OCI-M1 (cell line): ENCODE data around the gene NTN3.
"Not testable (repeated sequence)": the region's sequence is repeated elsewhere in the genome, so short reads cannot be mapped to it uniquely, and the experiment has no call there.

Source experiments
- DNase-seq: peaks from one replicate; lab custom pipeline; 2025; lab: John Stamatoyannopoulos, UW

The NTN3 gene

DNA sequence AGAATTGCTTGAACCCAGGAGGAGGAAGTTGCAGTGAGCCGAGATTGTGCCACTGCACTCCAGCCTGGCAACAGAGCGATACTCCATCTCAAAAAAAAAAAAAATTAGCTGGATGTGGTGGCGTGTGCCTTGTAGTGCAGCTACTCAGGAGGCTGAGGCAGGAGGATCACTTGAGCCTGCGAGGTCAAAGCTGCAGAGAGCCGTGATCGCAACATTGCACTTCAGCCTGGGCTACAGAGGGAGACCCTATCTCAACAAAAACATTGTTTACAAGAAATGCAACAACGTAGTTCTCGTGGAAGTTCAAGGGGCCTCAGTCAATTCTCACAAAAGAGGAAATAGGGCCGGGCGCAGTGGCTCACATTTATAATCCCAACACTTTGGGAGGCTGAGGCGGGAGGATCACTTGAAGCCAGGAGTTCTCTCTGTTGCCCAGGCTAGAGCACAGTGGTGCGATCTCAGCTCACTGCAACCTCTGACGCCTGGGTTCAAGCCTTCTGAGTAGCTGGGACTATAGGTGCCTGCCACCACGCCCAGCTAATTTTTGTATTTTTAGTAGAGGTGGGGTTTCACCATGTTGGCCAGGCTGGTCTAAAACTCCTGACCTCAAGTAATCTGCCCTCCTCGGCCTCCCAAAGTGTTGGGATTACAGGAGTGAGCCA, 29.8 kb upstream of the NTN3 start:
- DNase-seq, result not testable (repeated sequence)

DNA sequence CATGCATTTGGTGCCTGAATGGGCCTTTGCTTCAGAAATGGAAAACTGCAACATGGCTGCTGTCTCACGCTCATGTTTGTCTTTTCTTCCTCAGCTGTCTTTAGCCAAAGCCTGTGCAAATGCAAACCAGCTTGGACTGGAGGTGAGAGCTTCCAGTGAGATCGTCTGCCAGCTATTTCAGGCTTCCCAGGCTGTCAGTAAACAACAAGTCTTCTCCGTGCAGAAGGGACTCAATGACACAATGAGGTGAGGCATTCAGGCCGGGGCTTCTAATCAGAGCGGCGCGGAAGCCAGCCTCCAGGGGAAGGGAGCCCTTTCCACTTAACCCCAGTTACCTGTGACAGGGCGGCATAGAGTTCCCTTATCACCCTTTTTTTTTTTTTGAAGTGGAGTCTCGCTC, 27.5 kb upstream of the NTN3 start:
- DNase-seq, result no peak

DNA sequence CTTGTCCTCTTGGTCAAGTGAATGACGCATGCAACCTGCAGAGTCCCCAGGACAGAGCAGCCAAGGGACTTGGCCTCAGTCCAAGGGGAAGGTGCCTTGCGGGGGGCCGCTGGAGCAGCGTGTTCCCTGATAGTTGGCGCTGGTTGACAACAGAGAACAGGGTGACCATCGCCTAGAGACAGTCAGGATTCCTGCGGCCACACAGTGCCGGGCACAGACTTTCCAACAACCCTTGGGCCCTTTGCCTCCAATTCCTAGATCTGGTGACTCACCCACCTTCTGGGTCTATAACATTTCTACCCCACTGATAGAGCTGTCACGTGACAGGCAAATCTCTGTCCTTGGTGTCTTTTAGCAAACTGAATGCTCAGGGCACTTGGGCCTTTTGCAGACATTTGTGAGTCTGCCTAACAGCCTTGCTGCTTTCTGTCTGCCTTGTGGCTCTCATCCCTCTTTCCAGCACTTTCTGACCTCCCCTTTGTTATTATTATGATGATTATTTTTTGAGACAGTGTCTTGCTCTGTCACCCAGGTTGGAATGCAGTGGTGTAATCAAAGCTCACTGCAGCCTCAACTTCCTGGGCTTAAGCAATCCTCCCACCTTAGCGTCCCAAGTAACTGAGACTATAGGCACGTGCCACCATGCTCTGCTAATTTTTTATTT, 23.0 kb upstream of the NTN3 start:
- DNase-seq, result no peak

DNA sequence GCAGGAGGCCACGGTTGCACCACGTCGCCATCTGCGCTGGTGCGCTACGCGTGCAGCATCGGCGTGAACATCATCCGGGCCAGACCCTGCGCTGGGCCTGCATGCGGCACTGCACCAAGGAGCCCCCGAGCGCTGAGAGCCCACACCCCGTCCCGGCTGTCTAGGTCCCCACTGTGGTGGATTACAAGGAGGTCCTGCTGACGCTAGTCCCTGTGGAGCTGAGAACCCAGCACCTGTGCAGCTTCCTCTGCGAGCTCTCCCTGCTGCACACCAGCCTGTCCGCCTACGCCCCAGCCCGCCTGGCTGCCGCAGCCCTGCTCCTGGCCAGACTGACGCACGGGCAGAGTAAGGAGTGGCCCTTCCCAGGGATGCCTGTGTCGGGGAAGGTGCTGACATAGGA, 22.0 kb upstream of the NTN3 start:
- DNase-seq, result no peak

DNA sequence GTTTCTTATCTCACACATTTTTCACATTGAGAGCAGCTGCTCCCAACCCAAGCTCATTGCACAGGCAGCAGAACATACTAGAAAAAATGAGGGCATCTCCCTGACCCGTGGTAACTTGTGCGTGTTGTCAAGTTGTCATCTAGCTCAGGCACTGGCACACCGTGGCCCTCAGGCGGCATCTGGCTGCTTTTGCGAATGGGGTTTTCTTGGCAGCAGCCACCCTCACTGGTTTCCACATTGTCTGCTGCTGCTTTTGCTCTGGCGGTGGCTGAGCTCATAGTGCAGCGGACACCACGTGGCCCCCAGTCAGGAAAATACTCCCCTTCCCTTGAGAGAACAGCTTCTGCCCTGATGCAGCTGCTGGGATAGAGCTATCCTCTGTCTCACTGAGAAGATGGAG, 20.6 kb upstream of the NTN3 start:
- DNase-seq, result no peak

DNA sequence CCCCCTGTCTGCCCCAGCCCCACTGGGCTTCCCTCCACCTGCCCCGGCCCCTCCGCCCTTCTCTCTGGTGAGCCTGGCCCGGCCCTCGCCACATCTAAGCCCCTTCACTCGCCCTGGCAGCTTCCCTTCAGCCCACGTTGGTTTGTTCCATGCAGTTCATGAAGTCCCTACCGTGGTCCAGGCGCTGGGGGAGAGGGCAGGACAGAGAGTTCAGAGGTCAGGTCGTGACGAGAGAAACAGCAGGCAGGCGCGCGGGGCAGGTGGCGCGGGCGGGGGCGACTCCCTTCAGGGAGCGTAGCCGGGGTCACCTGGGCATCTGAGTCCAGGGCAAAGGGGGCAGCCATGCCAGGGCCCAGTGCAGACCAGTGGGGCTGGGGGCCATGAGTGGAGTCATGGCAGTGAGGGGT, 20.1 kb upstream of the NTN3 start:
- no peak for DNase-seq

DNA sequence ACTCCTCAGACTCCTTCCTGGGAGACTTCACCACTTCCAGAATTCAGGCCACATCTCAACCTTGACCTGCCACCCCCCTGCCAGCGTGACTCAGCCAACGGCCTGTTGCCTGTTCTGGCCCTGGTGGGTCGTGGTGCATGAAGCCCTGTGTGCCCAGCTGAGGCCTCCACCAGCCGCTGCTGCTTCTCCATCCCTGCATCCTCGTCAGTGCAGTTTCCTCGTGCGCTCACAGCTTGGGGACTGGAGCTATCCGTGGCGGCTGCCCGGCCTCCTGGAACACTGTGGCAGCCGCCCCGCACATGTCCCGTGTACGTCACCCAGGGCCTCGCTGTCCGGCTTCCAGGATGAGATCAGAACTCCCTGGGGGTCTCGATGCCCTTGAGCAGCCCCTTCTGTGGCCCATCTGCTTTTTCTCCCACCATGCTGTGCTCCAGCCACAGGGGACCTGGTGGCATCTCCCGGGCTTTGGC, 19.2 kb upstream of the NTN3 start:
- DNase-seq, result no peak

DNA sequence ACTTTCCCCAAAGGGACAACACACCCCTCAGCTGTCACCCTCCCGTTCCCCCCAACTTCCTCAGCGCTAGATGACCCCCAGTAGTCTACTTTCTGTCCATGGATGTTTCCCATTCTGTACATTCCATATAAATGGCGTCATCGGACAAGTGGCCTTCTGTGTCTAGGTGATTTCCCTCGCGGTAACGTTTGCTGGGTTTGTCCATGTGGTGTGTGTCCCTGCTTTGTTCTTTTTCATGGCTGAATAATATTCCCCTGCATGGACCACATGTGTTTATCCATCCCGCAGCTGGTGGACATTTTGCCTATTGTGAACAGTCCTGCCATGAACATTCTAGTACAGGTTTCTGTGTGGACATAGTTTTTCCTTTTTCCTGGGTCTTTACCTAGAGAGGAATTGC, 18.4 kb upstream of the NTN3 start:
- DNase-seq, result no peak

DNA sequence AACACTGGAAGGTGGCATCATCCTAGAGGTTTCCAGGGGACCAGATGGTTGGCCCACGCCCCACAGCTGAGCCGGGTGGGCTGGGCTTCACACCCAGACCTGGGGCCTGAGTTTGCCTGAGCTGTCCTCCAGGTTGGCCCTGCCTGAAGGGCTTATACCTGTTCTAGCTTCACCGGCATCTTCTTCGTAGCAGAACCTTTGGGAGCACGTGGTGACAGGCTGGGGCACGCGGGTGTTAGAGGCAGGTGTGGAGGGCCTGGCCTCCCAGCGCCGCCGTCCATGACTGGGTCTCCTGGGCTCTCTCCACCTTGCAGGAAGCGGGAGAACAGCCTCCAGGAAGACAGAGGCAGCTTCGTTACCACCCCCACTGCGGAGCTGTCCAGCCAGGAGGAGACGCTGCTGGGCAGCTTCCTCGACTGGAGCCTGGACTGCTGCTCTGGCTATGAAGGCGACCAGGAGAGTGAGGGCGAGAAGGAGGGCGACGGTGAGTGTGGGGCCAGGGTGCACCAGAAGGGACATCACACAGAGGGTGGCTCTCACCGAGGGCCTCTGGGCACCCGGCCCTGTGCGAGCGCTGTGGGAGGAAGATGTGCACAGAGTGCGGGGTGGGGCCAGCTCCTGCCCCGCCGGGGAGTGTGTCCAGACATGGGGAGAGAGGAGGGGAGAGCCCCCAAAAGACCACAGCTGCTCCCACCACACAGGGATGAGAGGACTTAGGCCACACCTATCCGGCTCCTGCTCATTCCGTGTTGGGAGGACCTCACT, 15.8 kb upstream of the NTN3 start:
- DNase-seq, result no peak

DNA sequence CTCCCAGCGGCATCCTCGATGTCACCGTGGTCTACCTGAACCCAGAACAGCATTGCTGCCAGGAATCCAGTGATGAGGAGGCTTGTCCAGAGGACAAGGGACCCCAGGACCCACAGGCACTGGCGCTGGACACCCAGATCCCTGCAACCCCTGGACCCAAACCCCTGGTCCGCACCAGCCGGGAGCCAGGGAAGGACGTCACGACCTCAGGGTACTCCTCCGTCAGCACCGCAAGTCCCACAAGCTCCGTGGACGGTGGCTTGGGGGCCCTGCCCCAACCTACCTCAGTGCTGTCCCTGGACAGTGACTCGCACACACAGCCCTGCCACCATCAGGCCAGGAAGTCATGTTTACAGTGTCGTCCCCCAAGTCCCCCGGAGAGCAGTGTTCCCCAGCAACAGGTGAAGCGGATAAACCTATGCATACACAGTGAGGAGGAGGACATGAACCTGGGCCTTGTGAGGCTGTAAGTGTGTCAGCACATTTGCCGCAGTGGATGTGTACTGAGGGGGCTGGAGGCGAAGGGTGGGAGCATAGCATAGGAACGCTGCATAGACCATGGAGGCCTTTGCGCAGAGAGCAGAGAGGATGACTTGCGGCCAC, 14.4 kb upstream of the NTN3 start:
- no peak for DNase-seq

DNA sequence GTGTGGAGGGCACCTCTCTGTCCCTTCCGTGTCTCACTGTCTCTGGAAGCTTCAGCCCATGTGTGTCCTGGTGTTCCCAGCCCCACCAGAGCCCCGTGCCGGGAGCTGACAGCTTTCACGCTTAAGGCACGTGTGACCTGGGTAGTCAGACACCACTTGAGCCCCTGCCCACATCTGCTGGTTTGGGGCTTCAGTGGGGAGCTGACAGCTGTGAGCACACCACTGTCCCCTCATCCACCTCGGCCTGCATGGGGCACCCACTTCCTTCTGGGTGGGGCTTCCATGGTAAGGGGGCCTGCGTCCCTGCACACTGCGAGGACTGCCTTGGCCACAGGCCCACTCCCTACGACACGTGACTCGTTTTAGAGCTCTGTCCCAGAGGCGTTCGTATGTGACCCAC, 13.8 kb upstream of the NTN3 start:
- DNase-seq, result no peak

DNA sequence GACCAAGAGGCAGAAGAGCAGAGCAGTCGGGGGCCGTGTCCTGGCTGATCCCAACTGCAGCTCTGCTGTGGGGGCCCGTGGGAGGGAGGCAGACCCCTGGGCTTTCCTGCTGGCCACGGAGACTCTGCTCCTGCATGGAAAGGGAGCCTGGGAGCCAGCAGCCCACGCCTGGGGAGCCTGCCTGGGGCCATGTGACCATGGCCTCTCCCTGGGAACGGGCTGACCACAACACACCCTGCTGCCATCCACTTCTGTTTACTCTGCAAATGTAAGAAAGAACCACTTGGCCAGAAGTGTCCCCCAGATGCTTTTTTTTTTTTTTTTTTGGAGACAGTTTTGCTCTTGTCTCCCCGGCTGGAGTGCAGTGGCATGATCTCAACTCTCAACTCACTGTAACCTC, 13.2 kb upstream of the NTN3 start:
- no peak for DNase-seq

DNA sequence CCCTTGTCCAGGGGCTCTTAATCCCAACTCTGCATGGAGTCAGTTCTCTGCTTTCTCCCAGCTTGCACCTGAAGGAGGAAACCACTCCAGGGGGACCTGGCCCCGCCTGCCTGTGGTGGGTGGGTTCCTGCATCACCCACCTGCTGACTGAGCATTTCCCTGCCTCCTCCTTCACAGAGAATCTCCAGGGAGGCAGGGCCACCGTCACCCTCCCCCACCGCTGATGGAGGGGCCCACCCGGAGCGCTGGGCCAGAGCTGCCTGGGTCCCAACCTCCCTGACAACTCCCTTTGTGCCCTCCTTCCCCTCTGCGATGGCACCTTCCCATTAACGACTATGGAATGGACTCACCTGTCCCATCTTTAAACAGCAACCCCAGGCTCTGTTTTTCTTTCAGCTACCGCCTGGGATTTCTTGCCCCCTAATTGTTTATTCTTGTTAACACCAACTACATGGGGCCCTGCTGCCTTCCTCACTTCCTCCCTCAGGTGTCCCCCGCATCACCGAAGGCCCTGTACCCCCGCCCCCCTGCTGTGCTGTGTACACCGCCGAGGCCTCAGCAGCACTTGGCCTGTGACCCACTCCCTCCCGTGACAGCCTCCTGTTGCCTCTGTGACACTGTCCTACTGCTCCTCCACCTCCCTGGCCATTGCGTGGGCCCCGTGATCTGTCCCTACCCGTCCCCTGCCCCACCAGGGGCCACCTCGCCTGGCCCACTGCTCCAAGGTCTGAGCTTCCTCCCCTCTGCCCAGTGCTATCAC, 12.0 kb upstream of the NTN3 start:
- no peak for DNase-seq

DNA sequence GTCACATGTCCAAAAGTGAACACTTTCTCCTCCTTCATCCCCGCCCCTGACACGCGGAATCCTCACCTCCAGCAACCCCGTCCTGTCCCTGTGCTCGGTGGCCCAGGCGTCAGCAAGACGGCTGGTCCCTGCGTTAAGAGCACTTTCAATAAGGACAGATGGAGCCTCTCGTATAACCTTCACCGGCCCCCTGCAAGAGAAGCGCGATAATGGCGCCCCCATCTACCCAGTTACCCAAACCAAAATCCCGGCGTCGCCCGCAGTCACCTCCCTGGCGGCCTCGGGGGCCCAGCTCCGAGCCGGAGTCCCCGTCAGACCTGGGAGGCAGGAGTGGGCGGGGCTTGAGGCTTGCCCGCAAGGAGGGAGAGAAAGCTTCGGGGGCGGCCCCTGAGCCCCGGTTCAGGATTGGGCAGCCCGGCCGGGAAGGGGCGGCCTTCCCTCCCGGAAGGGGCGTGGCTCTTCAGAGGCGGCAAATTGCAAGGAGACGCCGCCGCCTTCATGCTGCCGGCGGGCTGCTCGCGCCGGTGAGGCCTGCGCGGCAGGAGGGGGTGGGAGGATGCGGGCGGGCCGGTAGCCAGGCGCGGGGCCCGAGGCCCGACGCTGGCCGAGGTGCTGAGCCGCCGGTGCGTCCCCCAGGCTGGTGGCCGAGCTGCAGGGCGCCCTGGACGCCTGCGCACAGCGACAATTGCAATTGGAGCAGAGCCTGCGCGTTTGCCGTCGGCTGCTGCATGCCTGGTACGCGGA, 11.3 kb upstream of the NTN3 start, which contains the start of gene TEDC2:
TEDC2 (plus strand) TSS at position 463 of the 744 bp plus-strand sequence; CDS start at position 499, 36 bp downstream.
- DNase-seq, result peak; percentile 97

DNA sequence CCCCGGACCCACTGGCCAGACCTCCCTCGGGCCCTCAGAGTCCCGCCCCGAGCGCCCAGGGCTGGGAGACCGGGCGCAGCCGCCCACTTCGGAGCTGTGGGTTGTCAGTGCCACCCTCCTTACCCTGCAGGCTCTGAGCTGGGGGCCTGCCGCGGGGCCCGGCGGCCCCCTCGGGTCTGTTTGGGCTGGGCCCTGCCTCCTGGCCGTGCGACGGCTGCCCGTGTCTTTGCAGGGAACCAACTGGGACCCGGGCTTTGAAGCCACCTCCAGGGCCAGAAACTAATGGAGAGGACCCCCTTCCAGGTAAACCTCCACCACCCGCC, 10.7 kb upstream of the NTN3 start:
- no peak for DNase-seq

DNA sequence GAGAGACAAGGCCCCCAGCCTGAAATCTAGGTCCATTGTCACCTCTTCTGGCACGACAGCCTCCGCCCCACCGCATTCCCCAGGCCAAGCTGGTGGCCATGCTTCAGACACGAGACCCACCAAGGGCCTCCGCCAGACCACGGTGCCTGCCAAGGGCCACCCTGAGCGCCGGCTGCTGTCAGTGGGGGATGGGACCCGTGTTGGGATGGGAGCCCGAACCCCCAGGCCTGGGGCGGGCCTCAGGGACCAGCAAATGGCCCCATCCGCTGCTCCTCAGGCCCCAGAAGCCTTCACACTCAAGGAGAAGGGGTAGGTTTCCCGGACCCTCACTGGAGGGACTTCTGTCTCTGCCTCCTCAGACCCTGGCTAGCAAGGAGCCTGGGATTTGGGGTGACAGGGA, 10.2 kb upstream of the NTN3 start:
- no peak for DNase-seq

DNA sequence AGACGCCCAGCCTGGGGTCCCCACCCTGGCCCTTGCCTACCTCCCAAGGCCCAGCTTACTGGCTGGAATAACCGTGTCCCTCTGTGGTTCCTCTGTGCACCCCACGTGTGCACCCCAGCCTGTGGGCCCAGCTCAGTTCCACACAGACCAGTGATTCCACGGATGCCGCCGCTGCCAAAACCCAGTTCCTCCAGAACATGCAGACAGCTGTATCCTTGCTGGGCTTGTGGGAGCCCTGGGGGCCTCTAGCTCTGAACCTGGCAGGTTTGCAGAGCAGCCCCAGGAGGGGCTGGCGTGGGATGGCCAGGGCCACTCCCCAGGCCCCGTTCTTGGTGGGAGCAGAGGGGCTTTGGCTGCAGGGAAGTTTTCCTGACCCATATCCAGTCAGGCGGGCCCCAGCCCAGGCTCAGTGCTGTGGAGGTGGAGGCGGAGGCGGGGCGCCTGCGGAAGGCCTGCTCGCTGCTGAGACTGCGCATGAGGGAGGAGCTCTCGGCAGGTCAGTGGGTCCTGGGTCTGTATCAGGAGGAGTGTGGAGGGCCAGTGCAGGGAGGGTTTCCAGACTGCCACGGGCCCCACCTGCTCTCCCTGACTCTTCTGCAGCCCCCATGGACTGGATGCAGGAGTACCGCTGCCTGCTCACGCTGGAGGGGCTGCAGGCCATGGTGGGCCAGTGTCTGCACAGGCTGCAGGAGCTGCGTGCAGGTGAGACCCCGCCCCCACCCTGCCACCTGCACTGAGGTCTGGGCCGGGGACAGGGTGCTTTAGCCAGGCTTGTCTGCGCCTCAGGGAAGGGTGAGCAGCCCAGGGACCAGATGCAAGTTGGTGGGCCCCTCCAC, 8.8 kb upstream of the NTN3 start:
- DNase-seq, result no peak

DNA sequence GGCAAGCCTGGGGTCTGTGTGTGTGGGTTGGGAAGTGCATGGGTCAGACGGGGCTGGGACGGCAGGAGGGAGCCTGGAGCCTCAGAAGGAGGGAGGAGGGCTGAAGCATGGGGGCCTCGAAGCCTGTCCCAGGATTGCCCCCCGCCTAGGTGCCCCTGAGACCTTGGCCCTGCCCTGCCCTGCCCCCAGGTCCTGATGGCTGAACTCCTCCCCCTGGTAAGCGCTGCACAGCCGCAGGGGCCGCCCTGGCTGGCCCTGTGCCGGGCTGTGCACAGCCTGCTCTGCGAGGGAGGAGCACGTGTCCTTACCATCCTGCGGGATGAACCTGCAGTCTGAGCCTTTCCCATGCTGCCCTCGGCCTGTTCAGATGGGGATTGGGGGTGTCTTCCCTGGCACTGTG, 6.8 kb upstream of the NTN3 start:
- no peak for DNase-seq

DNA sequence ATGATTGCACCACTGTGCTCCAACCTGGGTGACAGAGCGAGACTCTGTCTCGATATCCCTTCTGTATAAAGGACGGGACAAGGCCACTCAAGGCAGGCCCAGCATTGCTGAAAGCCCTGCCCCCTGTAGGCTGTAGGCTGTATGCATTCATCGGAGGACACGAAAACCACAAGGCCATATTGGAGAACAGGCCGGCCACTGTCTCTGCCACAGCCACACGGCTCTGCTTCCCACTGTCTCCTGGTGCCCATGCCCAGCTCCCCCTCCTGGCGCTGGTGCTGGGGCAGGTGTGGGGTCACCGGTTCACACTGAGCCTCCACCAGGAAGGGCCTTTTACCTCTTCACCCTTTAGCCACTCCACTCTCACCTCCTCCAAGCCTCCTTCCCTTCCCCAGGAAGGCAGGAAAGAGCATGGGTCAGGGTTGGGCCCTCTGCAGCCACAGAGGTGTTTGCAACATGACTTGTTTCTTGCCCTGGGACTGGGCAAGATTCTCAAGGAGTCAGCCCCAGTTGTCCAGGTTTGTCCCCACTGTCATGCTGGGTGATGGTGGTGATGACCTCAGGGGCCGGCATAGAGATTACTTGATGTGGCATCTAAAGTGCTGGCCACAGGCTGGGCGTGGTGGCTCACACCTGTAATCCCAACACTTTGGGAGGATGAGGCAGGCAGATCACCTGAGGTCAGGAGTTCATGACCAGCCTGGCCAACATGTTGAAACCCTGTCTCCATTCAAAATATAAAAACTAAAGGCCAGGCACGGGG, 5.3 kb upstream of the NTN3 start:
- DNase-seq, result no peak
